ENCODE results near the gene MTR.

DNA sequence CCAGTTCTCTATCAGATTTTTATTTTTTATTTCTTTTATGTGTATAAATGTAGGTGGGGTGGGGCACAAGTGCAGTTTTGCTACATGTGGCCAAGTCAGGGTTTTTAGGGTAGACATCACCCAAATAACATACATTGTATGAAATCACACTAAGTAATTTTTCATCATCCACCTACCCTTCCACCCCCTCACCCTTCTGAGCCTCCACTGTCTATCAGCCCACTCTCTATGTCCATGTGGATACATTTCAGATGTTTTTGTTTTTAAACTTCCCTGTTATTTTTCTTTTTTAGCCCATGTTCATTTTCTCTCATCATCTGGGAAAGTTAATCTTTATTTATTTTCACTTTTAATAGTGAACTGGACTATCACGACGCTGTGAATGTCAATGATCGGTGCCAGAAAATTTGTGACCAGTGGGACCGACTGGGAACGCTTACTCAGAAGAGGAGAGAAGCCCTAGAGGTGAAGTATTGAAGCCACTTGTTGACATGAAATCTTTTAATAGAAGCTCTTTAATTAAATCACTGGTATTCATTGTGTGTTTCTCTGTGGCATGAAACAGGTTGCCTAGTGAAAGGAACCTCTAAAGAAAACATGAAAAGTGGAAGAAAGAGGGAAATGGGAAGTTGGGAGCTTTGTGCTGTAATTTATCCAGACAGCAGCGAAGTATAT, 47.6 kb upstream of the MTR start:
- TF ChIP-seq, protein P1, sequence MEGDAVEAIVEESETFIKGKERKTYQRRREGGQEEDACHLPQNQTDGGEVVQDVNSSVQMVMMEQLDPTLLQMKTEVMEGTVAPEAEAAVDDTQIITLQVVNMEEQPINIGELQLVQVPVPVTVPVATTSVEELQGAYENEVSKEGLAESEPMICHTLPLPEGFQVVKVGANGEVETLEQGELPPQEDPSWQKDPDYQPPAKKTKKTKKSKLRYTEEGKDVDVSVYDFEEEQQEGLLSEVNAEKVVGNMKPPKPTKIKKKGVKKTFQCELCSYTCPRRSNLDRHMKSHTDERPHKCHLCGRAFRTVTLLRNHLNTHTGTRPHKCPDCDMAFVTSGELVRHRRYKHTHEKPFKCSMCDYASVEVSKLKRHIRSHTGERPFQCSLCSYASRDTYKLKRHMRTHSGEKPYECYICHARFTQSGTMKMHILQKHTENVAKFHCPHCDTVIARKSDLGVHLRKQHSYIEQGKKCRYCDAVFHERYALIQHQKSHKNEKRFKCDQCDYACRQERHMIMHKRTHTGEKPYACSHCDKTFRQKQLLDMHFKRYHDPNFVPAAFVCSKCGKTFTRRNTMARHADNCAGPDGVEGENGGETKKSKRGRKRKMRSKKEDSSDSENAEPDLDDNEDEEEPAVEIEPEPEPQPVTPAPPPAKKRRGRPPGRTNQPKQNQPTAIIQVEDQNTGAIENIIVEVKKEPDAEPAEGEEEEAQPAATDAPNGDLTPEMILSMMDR (IDR thresholded peaks at IDR 0.05): no peak
- TF ChIP-seq POLR2A (IDR thresholded peaks at IDR 0.05): no peak
